Astrocyte (in vitro differentiated cells and primary cell): Measurements from ENCODE around the gene PIM2. TPM values are rescaled to one million over a fixed set of nuclear protein-coding genes. Genes with fewer than 3 reads are reported as not detected.
A peak's percentile ranks its signal among the peaks of the same experiment; 100 is the strongest.

ENCODE experiments used
- DNase-seq: peaks from one replicate; pipeline ENCODE4 v3.0.0-alpha.2; 2010; ENCODE audit warnings: low read depth
- FAIRE-seq: peaks from 2 replicates; lab custom pipeline; 2011; peaks lifted over from hg19 to GRCh38; lab: Jason Lieb, UNC
- H2AFZ ChIP-seq: 2 replicates; pipeline ENCODE4 v1.6.0; 2012; ENCODE audit warnings: low read depth, low read length, inconsistent platforms
- H3K27ac ChIP-seq: 2 replicates; pipeline ENCODE4 v1.5.1; 2011; ENCODE audit warnings: low read depth, low read length, inconsistent platforms
- H3K27me3 ChIP-seq: 2 replicates; pipeline ENCODE4 v1.6.0; 2011; ENCODE audit warnings: low read length, inconsistent platforms; ENCODE audit not compliant: insufficient read depth
- H3K36me3 ChIP-seq: 2 replicates; pipeline ENCODE4 v1.5.1; 2011; ENCODE audit warnings: low read length, inconsistent platforms; ENCODE audit not compliant: insufficient read depth
- H3K4me1 ChIP-seq: 2 replicates; pipeline ENCODE4 v1.5.1; 2011; ENCODE audit warnings: low read length, inconsistent platforms; ENCODE audit not compliant: insufficient read depth
- H3K4me2 ChIP-seq: 2 replicates; pipeline ENCODE4 v1.6.0; 2012; ENCODE audit warnings: low read length, inconsistent platforms
- H3K4me3 ChIP-seq: 2 replicates; pipeline ENCODE4 v1.5.1; 2011; ENCODE audit warnings: low read depth, mild to moderate bottlenecking, low read length, inconsistent platforms; ENCODE audit not compliant: insufficient read depth
- H3K79me2 ChIP-seq: 2 replicates; pipeline ENCODE4 v1.6.0; 2012; ENCODE audit warnings: mild to moderate bottlenecking, low read length, inconsistent platforms; ENCODE audit not compliant: insufficient read depth
- H3K9ac ChIP-seq: 2 replicates; pipeline ENCODE4 v1.6.0; 2012; ENCODE audit warnings: mild to moderate bottlenecking, low read length, inconsistent platforms
- H3K9me3 ChIP-seq: 2 replicates; pipeline ENCODE4 v1.5.1; 2012; ENCODE audit warnings: low read depth, mild to moderate bottlenecking, low read length, inconsistent platforms; ENCODE audit not compliant: insufficient read depth
- H4K20me1 ChIP-seq: 2 replicates; pipeline ENCODE4 v1.6.0; 2012; ENCODE audit warnings: low read length, inconsistent platforms; ENCODE audit not compliant: insufficient read depth
- H3K27ac Mint-ChIP-seq: one replicate; pipeline ENCODE4 v1.8.0; 2021; ENCODE audit warnings: mild to moderate bottlenecking, mixed read lengths; ENCODE audit not compliant: unreplicated experiment
- H3K27me3 Mint-ChIP-seq: one replicate; pipeline ENCODE4 v1.8.0; 2021; ENCODE audit warnings: low read depth, mixed read lengths; ENCODE audit not compliant: unreplicated experiment
- H3K36me3 Mint-ChIP-seq: one replicate; pipeline ENCODE4 v1.8.0; 2021; ENCODE audit warnings: low read depth, mixed read lengths; ENCODE audit not compliant: unreplicated experiment
- H3K4me1 Mint-ChIP-seq: one replicate; pipeline ENCODE4 v1.8.0; 2021; ENCODE audit warnings: low read depth, mixed read lengths; ENCODE audit not compliant: unreplicated experiment
- H3K4me3 Mint-ChIP-seq: one replicate; pipeline ENCODE4 v1.8.0; 2021; ENCODE audit warnings: mild to moderate bottlenecking, moderate library complexity, mixed read lengths; ENCODE audit not compliant: unreplicated experiment
- H3K9me3 Mint-ChIP-seq: one replicate; pipeline ENCODE4 v1.8.0; 2021; ENCODE audit warnings: mild to moderate bottlenecking, mixed read lengths; ENCODE audit not compliant: unreplicated experiment
- EZH2 ChIP-seq: IDR thresholded peaks from 2 replicates; pipeline ENCODE4 v1.6.1; 2012; ENCODE audit warnings: mild to moderate bottlenecking, low read length, inconsistent platforms; ENCODE audit not compliant: insufficient read depth
- total RNA-seq: library from RNA; stranded (reverse); gene quantifications from 2 replicates; pipeline ENCODE4 v1.2.1, GENCODE V29; 2021
- TF ChIP-seq, protein P1 (sequence below): IDR thresholded peaks from 2 replicates; pipeline ENCODE4 v1.5.1; 2011; ENCODE audit warnings: low read depth, mild to moderate bottlenecking, inconsistent platforms, low read length, moderate library complexity; ENCODE audit not compliant: insufficient read depth

PIM2 gene
- total RNA-seq, 1 donor from 2014 or later, result 13.4 TPM

DNA sequence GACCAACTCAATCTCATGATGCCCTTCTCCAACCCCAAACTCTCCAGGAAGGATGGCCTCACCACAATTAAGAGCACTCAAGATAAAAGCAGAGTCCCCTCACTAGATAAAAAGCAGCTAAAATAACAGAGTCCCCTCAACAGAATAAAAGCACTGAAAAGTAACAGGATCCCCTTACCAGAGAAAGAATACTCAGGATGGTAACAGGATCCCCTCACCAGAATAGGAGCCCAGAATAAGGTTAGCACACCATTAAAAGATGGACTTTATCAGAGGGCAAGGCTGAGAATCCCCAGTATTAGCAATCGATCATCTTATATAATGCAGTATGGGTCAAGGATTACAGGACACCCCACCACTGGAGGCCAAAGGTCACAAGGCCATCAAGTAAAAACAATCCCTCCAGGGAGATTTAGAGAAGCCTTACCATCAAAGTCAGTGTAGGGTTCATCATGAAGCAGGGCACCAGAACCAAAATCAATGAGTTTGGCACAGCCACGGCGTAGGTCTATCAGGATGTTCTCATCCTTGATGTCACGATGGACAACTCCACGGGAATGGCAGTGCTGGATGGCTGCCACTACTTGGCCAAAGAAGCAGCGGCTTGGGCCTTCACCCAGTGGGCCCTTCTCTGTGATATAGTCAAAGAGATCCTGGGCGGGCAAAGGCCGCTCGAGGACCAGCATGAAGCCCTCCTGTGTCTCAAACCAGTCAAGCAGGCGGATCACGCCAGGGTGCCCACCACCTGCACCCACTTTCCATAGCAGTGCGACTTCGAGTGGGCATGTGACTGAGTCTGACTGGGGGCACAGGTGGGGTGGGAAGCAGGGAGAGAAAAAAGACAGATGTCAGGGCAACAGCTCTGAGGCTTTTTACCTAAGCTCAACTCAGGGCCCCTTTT is 4.0 kb downstream of the PIM2 start:
- Mint-ChIP-seq H3K36me3 (peaks cover 3% of the 10 kb centered on the region), H3K9me3 (no peaks in the 10 kb centered on the region), H3K4me3 (no peak overlapping the region), H3K27me3 (no peaks in the 10 kb centered on the region), H3K4me1 (peaks cover 5% of the 10 kb centered on the region), H3K27ac (no peak overlapping the region)
- TF ChIP-seq, protein P1, sequence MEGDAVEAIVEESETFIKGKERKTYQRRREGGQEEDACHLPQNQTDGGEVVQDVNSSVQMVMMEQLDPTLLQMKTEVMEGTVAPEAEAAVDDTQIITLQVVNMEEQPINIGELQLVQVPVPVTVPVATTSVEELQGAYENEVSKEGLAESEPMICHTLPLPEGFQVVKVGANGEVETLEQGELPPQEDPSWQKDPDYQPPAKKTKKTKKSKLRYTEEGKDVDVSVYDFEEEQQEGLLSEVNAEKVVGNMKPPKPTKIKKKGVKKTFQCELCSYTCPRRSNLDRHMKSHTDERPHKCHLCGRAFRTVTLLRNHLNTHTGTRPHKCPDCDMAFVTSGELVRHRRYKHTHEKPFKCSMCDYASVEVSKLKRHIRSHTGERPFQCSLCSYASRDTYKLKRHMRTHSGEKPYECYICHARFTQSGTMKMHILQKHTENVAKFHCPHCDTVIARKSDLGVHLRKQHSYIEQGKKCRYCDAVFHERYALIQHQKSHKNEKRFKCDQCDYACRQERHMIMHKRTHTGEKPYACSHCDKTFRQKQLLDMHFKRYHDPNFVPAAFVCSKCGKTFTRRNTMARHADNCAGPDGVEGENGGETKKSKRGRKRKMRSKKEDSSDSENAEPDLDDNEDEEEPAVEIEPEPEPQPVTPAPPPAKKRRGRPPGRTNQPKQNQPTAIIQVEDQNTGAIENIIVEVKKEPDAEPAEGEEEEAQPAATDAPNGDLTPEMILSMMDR, result no peak
- no peak for TF ChIP-seq EZH2
- peaks cover 27% of the 10 kb centered on the region for H3K4me1 ChIP-seq
- H3K4me3 ChIP-seq, result no peak overlapping the region
- no peak overlapping the region for H3K9ac ChIP-seq
- no peaks in the 10 kb centered on the region for H3K27me3 ChIP-seq
- H2AFZ ChIP-seq, result no peak overlapping the region
- H3K36me3 ChIP-seq, result no peaks in the 10 kb centered on the region
- H4K20me1 ChIP-seq, result peaks cover 6% of the 10 kb centered on the region
- no peak overlapping the region for H3K4me2 ChIP-seq
- H3K9me3 ChIP-seq, result no peaks in the 10 kb centered on the region
- no peak for DNase-seq
- no peak for FAIRE-seq
- H3K27ac ChIP-seq, result no peak overlapping the region
- H3K79me2 ChIP-seq, result peaks cover 16% of the 10 kb centered on the region

DNA sequence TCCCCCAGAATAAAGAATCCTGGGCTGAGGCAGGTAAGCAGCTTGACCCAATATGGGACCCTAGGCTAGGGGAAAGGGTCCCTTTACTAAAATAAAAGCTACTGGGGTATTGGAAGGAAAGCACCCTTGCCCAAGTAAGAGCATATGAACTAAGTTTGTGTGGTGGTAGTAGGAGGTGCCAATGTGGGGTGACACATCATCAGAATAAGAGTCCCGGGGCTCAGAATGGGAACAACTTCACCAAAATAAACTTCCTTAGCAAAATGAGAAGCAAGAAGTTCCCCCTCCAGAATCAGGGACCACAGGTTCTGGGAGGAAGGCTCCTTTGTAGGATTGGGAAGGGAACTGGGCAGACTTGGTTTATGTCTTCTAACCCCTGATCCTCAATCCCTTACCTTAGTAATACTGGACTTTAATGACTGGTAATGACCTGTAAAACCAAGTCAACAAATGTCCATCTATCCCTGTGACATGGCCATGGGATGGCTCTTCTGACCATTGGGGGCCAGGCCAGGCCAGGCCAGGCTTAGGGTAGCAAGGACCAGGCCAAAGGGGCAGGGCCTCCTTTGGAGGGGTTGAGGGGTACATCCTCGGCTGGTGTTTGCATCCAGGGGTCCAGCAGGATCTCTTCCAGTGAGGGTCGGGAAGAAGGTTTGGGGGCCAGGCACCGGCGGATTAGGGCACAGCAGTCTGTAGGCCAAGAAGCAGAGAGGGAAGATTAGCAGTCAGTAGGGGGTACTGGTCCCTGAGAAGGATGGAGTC is 5.0 kb downstream of the PIM2 start:
- no peak overlapping the region for H3K9ac ChIP-seq
- no peak overlapping the region for H2AFZ ChIP-seq
- peaks cover 19% of the 10 kb centered on the region for H3K4me1 ChIP-seq
- no peak overlapping the region for H3K4me2 ChIP-seq
- H3K9me3 ChIP-seq, result no peaks in the 10 kb centered on the region
- TF ChIP-seq, protein P1, result no peak
- no peak for TF ChIP-seq EZH2
- DNase-seq (no peak), FAIRE-seq (no peak)
- Mint-ChIP-seq H3K27me3 (no peaks in the 10 kb centered on the region), H3K4me1 (peaks cover 1% of the 10 kb centered on the region), H3K36me3 (peaks cover 3% of the 10 kb centered on the region), H3K9me3 (no peaks in the 10 kb centered on the region), H3K4me3 (no peak overlapping the region), H3K27ac (peak overlapping the region; percentile 53)
- H3K36me3 ChIP-seq, result peaks cover 2% of the 10 kb centered on the region
- no peak overlapping the region for H3K27ac ChIP-seq
- peaks cover 4% of the 10 kb centered on the region for H4K20me1 ChIP-seq
- H3K4me3 ChIP-seq, result no peak overlapping the region
- peaks cover 26% of the 10 kb centered on the region for H3K79me2 ChIP-seq
- H3K27me3 ChIP-seq, result no peaks in the 10 kb centered on the region
